Left cardiac atrium (tissue), 4 donors: ENCODE data around the gene PHC3. TPM values are rescaled to one million over a fixed set of nuclear protein-coding genes. Genes with fewer than 3 reads are reported as not detected.
"Not testable (repeated sequence)": the region's sequence is repeated elsewhere in the genome, so short reads cannot be mapped to it uniquely, and the experiment has no call there.

ENCODE experiments used
- ATAC-seq, 2 donors: fragments of 200-7000 bp; cut with Tn5 transposase; one replicate each; pipeline ENCODE4 v1.9.1; 2020; ENCODE audit warnings: mild to moderate bottlenecking in 2 of 2, moderate library complexity in 2 of 2
- DNase-seq: peaks from one replicate; pipeline ENCODE4 v3.0.0-alpha.2; 2020
- intact Hi-C, 2 donors: fragments of 100-400 bp; cut with DNase I; formaldehyde crosslinking; loops; one replicate each; pipeline versions ENCODE4 v1.14.1 to v1.15.1; 2022 to 2023
- total RNA-seq, 2 donors: library from RNA; stranded (reverse); fragmentation: NEBNext Ultra II Directional; extraction: Animal tissue kit (Norgen Biotek cat#: 25700); gene quantifications; one replicate each; pipeline ENCODE4 v1.2.1, GENCODE V29; 2021
- donor health status: DM: no; HTN: yes; CAD: no.
- donor health status: DM: no; HTN: yes; CAD: no; lungs with severe emphysema.
- donor health status: DM: yes; HTN: yes; CAD: no.
- donor health status: Dilated cardiomyopathy.

PHC3 gene
- total RNA-seq, 2 donors from 2014 or later = 53.0 to 56.1 TPM

GRCh38 chr3:170144437-170144843 is 37.1 kb downstream of the PHC3 start:
- ATAC-seq = no peak
- intact Hi-C loops = no loop called here
- no peak for DNase-seq

GRCh38 chr3:170142373-170142772 is 39.2 kb downstream of the PHC3 start:
- DNase-seq (no peak), ATAC-seq (no peak)
- intact Hi-C loops = no loop called here

- peak; percentile 26 for DNase-seq
- intact Hi-C loops = no loop called here
- no peak for ATAC-seq
These were observed 43.5 kb downstream of the PHC3 start for GRCh38 chr3:170137986-170138385.

- DNase-seq (no peak), ATAC-seq (no peak)
- intact Hi-C loops = no loop called here
These were observed 49.2 kb downstream of the PHC3 start for GRCh38 chr3:170132335-170132734.

DNA sequence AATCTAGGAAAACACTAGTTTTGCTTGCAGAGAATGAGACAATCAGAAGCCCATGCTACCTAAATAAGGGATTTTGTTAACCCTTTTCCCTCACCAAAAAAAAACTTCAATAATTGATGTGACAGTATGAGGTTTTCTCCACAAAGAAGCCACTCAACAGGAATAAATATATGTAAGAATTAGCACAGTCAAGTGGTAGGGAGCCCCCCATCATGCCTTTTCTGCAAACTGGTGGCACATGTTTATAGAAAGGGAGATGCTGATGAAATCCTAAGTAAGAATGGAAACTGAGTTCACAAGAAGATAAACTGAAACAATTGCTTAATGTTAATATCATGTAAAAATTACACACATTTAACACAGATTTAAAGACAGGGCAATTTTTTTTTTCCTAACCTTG is 51.0 kb downstream of the PHC3 start:
- no peak for ATAC-seq
- no peak for DNase-seq
- intact Hi-C loops = no loop called here

GRCh38 chr3:170128977-170129431 is 52.5 kb downstream of the PHC3 start:
- DNase-seq = no peak
- peak in 1 of 2 donors; percentile 67 for ATAC-seq
- intact Hi-C loops = no loop called here

DNA sequence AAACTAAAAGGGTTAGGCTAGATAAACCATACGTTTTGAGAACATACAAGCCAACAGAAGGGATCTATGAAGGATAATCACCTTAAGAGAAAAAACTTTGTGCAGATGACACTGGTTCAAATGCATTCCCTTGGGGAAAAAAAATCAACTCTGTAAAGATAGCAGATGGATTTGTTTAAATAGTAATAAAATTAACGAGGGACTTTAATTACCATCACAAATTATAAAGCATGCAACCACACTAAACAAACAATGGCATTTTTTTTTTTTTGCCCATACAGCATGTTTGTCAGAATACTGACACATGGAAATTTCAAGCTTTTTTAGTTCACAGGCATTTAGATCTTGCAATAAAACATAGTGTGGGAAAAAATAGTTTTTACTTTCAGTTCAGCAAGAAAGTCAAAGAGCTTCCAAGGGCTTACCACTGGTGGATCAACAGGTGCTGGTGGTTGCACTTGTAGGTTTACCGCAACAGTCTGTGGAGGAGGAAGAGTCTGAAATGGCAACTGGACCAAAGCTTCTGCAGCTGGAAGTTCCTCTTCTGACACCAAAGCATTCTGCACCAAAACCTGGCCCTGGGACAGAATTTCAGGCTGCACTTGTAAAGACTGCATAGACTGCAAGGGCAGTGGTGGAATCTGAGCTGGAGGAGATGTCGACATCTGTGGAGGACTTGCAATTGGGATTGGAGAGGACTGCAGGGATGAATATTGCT is 53.1 kb downstream of the PHC3 start:
- ATAC-seq (peak in 1 of 2 donors; percentile 12), DNase-seq (no peak)
- intact Hi-C loops = no loop called here

GRCh38 chr3:170117134-170117533 is 64.4 kb downstream of the PHC3 start:
- intact Hi-C loops = no loop called here
- DNase-seq (no peak), ATAC-seq (no peak)

DNA sequence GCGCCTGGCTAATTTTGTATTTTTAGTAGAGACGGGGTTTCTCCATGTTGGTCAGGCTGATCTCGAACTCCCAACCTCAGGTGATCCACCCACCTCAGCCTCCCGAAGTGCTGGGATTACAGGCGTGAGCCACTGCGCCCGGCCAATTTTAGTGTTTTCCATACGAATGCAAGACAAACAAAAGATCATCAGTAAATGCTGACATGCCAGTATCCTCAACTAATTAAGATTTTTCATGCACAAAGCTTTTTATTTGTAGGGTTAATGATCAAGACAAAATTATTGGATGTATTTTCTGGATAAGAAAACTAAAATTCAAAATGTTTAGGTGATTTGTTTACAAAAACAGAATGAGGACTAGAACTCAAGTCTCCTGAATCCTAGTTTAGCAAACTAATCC is 67.4 kb downstream of the PHC3 start:
- intact Hi-C loops, ATAC-seq, DNase-seq: not testable (repeated sequence)

- intact Hi-C loops = no loop called here
- DNase-seq (no peak), ATAC-seq (no peak)
These were observed 70.3 kb downstream of the PHC3 start for GRCh38 chr3:170111147-170111771.

DNA sequence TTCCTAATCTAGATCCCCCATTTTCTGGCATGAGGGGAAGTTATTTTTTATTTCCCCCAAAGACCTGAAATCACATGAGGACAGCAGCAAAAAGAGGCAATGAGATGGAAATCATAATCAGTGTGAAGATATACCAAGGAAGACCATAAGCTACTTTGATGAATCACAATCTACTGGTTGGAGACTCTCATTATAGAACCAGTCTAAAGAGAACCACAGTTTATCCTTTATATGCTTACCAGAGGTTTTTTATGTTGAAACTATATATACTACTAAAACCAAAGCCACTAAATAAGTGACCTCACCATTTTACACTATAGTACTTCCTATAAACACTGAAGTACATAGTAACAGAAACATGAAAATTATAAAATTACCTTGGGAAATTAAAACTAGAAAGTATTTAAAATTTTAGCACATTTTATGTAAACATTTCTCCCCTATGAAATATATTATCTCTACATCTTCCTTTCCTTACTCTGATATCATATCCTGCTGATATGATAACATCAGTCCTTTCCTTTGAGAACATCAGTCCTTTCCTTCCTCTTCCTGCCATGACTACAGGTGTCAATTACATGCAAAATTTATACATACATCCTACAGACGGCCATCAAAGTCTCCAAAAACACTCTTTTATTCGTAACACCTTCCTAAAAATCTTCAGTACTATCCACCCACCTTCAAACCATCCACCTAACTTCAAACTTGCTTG is 71.8 kb downstream of the PHC3 start:
- intact Hi-C loops = loop anchor here in 1 of 2 donors (10.0 kb wide), 1 partner anchor 125 kb away; no protein-coding TSS in a partner anchor
- no peak for ATAC-seq

GRCh38 chr3:170108955-170109354 is 72.6 kb downstream of the PHC3 start:
- intact Hi-C loops = loop anchor here in 1 of 2 donors (10.0 kb wide), 1 partner anchor 124 kb away; no protein-coding TSS in a partner anchor
- DNase-seq (no peak), ATAC-seq (no peak)

More for the DNA sequence above, 71.8 kb downstream of the PHC3 start:
- DNase-seq = no peak

DNA sequence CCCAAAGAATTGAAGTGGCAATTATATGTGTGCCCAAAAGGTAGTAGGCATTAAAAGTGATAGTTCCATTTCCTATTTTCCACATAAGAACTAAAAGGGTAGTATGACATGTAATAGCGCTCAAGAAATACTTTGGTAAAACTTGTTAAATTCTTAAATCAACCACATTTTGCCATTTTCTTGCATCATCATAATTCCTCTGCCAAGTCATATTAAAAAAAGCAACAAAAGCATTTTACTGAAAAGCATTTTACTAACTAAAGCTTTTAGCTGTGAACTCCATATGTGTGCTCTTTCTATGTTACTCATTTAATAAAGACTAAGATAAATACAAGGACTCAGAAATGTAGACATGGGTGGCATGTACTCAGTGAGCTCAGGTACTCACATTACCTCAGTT is 73.6 kb downstream of the PHC3 start:
- intact Hi-C loops = loop anchor here in 1 of 2 donors (10.0 kb wide), 1 partner anchor 123 kb away; no protein-coding TSS in a partner anchor
- no peak for ATAC-seq
- DNase-seq = no peak

DNA sequence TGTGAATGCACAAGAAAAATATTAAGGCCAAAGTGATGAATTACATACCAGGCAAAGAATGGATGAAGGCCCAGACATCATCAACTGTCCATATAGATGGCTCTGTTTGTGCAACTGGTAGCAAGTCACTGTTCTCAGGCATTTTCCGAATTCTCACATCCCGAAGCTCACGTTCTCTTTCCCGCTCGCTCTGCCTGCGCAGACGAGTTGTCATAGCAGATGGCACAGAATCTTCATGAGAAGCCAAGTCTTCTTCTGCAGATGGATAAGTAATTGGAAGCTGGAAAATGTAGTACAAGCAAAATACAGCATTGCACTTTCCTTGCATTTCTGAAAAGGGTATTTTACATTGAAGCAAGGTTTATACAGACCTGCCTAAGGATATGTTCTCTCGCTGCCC is 79.1 kb downstream of the PHC3 start:
- intact Hi-C loops = loop anchor here in 1 of 2 donors (10.0 kb wide), 1 partner anchor 118 kb away; no protein-coding TSS in a partner anchor
- no peak for ATAC-seq
- DNase-seq = no peak

- intact Hi-C loops = loop anchor here in 1 of 2 donors (10.0 kb wide), 1 partner anchor 116 kb away; no protein-coding TSS in a partner anchor
- ATAC-seq (no peak), DNase-seq (no peak)
These were observed 80.6 kb downstream of the PHC3 start for GRCh38 chr3:170100944-170101343.

DNA sequence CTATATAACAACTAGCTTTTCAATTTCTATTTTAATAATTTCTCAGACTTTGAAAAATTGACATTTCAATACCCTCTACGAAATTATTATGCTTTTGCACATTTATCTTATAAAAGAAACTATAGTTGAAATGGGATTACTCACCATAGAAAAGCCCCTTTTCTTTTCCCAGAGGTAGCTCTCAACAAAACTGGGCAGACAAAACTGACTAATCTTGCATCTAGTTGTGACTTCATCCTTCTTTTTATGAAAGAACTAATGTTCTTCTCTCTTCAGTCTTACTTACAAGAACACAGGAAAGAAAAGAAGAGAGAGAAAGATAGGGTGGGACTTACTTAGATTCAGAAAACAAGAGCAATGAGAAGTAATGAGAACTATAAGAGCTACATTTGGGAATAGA is 82.8 kb downstream of the PHC3 start:
- DNase-seq (no peak), ATAC-seq (no peak)
- intact Hi-C loops = loop anchor here in 1 of 2 donors (10.0 kb wide), 1 partner anchor 314 kb away; no protein-coding TSS in a partner anchor

GRCh38 chr3:170096342-170096741 is 85.2 kb downstream of the PHC3 start:
- intact Hi-C loops = loop anchor here in 1 of 2 donors (10.0 kb wide), 1 partner anchor 312 kb away; no protein-coding TSS in a partner anchor
- ATAC-seq (no peak), DNase-seq (no peak)

GRCh38 chr3:170095771-170096170 is 85.8 kb downstream of the PHC3 start:
- intact Hi-C loops = loop anchor here in 1 of 2 donors (10.0 kb wide), 1 partner anchor 311 kb away; no protein-coding TSS in a partner anchor
- DNase-seq (no peak), ATAC-seq (no peak)

DNA sequence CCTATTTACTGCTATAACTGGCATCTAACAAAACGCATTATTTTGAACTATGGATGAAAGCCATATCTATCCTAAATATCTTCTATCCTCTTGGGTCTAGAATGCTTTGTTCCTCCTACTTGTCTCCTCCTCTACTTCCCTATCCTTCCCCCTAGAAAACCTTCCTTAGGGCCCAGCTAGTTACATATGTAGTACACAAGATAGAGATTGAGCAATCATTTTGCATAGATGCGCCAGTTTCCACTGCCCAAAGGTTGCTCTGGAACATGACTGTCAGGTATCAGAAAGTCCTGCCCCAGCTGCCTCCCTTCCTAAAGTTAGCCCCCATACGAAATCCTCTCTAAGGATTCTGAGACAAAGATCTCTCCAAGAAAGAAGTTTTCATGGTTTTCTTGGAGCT is 88.6 kb downstream of the PHC3 start:
- no peak for DNase-seq
- no peak for ATAC-seq
- intact Hi-C loops = loop anchor here in 1 of 2 donors (10.0 kb wide), 1 partner anchor 308 kb away; no protein-coding TSS in a partner anchor
